Natural killer cell (primary cell): Measurements from ENCODE around the gene GPM6B. TPM values are rescaled to one million over a fixed set of nuclear protein-coding genes. Genes with fewer than 3 reads are reported as not detected.

Experiments
- ATAC-seq, 3 donors: fragments of 150-1000 bp in 2 of 3; fragments of 200-7000 bp in 1 of 3; cut with Tn5 transposase; 1 replicate in 1 of 3; 2 replicates in 2 of 3; pipeline ENCODE4 v1.10.0; 2021; ENCODE audit warnings: mild to moderate bottlenecking in 2 of 3, moderate library complexity in 2 of 3
- DNase-seq, 2 donors: peaks; one replicate each; pipeline versions ENCODE4 v3.0.0 to v3.0.0-alpha.2; 2013 to 2021; ENCODE audit warnings: mixed read lengths in 1 of 2
- H3K27ac ChIP-seq: one replicate; pipeline ENCODE4 v1.5.1; 2013; ENCODE audit warnings: mild to moderate bottlenecking, low read length
- H3K27me3 ChIP-seq: one replicate; pipeline ENCODE4 v1.6.1; 2013; ENCODE audit warnings: low read length; ENCODE audit not compliant: control insufficient read depth, insufficient read depth
- H3K36me3 ChIP-seq: one replicate; pipeline ENCODE4 v1.6.1; 2013; ENCODE audit warnings: low read length; ENCODE audit not compliant: control insufficient read depth, insufficient read depth
- H3K4me1 ChIP-seq: one replicate; pipeline ENCODE4 v1.6.1; 2013; ENCODE audit warnings: low read length; ENCODE audit not compliant: control insufficient read depth, insufficient read depth
- H3K4me3 ChIP-seq: one replicate; pipeline ENCODE4 v1.5.1; 2013; ENCODE audit warnings: low read length
- H3K9me3 ChIP-seq: one replicate; pipeline ENCODE4 v1.6.1; 2013; ENCODE audit warnings: low read length; ENCODE audit not compliant: control insufficient read depth, insufficient read depth
- H3K27ac Mint-ChIP-seq, 2 donors: one replicate each; pipeline ENCODE4 v1.8.0; 2022; ENCODE audit warnings: mild to moderate bottlenecking in 2 of 2, mixed read lengths in 2 of 2, moderate library complexity in 1 of 2
- H3K27me3 Mint-ChIP-seq, 2 donors: one replicate each; pipeline ENCODE4 v1.8.0; 2022; ENCODE audit warnings: low read depth in 2 of 2, mixed read lengths in 2 of 2
- H3K36me3 Mint-ChIP-seq: one replicate; pipeline ENCODE4 v1.8.0; 2022; ENCODE audit warnings: mixed read lengths
- H3K4me1 Mint-ChIP-seq, 2 donors: one replicate each; pipeline ENCODE4 v1.8.0; 2022; ENCODE audit warnings: mixed read lengths in 2 of 2
- H3K4me3 Mint-ChIP-seq: one replicate; pipeline ENCODE4 v1.8.0; 2022; ENCODE audit warnings: mild to moderate bottlenecking, moderate library complexity, mixed read lengths
- H3K9me3 Mint-ChIP-seq, 2 donors: one replicate each; pipeline ENCODE4 v1.8.0; 2022; ENCODE audit warnings: mixed read lengths in 2 of 2
- CTCF ChIP-seq: fragments of 200-600 bp; IDR thresholded peaks from one replicate; pipeline ENCODE4 v1.8.0; 2022; ENCODE audit warnings: antibody characterized with exemption
- WGBS: methylation state at CpG from one replicate; pipeline ENCODE4 v1.1.7; 2013; ENCODE audit warnings: missing lambda C conversion rate; ENCODE audit not compliant: insufficient coverage; 5-methylcytosine and 5-hydroxymethylcytosine counted together
- intact Hi-C: fragments of 100-400 bp; cut with micrococcal nuclease; formaldehyde crosslinking; loops from one replicate; pipeline ENCODE4 v1.14.2; 2022
- total RNA-seq, 4 donors: library from RNA; stranded (reverse); fragments of 120-200 nt in 1 of 4; gene quantifications; one replicate each; pipeline versions ENCODE4 v1.2.3 to v1.2.4, GENCODE V29; 2013 to 2022

GPM6B gene
- total RNA-seq, 3 donors from 2014 or later (not counting 1 experiment from before 2014, with no cell fraction given) = not detected

GRCh38 chrX:13840121-13840520 lies 23.2 kb upstream of the GPM6B start:
- WGBS = 60% methylated on average over 1 of the region's 7 CpGs
- H3K4me1 Mint-ChIP-seq = no peaks in the 10 kb centered on the region

GRCh38 chrX:13837290-13837745 lies 20.4 kb upstream of the GPM6B start:
- H3K4me3 Mint-ChIP-seq = no peak overlapping the region
- Histone ChIP-seq H3K9me3 (no peaks in the 10 kb centered on the region), H3K4me3 (no peak overlapping the region), H3K36me3 (no peaks in the 10 kb centered on the region), H3K27ac (no peak overlapping the region), H3K4me1 (no peaks in the 10 kb centered on the region), H3K27me3 (no peaks in the 10 kb centered on the region)
- no peaks in the 10 kb centered on the region for H3K4me1 Mint-ChIP-seq
- peaks cover 0 to 34% of the 10 kb centered on the region in 2 donors for H3K27me3 Mint-ChIP-seq
- H3K9me3 Mint-ChIP-seq = no peaks in the 10 kb centered on the region
- WGBS = 40% methylated on average over 3 of the region's 7 CpGs
- intact Hi-C loops = no loop called here
- no peak for TF ChIP-seq CTCF
- no peaks in the 10 kb centered on the region for H3K36me3 Mint-ChIP-seq
- ATAC-seq = no peak
- DNase-seq = no peak
- H3K27ac Mint-ChIP-seq = no peak overlapping the region

More at GRCh38 chrX:13840121-13840520, 23.2 kb upstream of the GPM6B start:
- TF ChIP-seq CTCF = no peak
- no peaks in the 10 kb centered on the region for H3K36me3 ChIP-seq
- no peaks in the 10 kb centered on the region for H3K9me3 Mint-ChIP-seq
- no peak overlapping the region for H3K4me3 ChIP-seq
- H3K9me3 ChIP-seq = no peaks in the 10 kb centered on the region
- no peak overlapping the region for H3K4me3 Mint-ChIP-seq
- no peak overlapping the region for H3K27ac Mint-ChIP-seq
- H3K36me3 Mint-ChIP-seq = no peaks in the 10 kb centered on the region
- DNase-seq = no peak
- no peaks in the 10 kb centered on the region for H3K4me1 ChIP-seq
- ATAC-seq = no peak
- intact Hi-C loops = no loop called here
- peaks cover 0 to 40% of the 10 kb centered on the region in 2 donors for H3K27me3 Mint-ChIP-seq
- H3K27me3 ChIP-seq = no peaks in the 10 kb centered on the region
- H3K27ac ChIP-seq = no peak overlapping the region

GRCh38 chrX:13836575-13836974 lies 19.7 kb upstream of the GPM6B start:
- no peaks in the 10 kb centered on the region for H3K4me1 Mint-ChIP-seq
- no peaks in the 10 kb centered on the region for H3K36me3 Mint-ChIP-seq
- DNase-seq (no peak), ATAC-seq (no peak)
- no peak overlapping the region for H3K4me3 Mint-ChIP-seq
- Histone ChIP-seq H3K27me3 (no peaks in the 10 kb centered on the region), H3K9me3 (no peaks in the 10 kb centered on the region), H3K4me3 (no peak overlapping the region), H3K36me3 (no peaks in the 10 kb centered on the region), H3K27ac (no peak overlapping the region), H3K4me1 (no peaks in the 10 kb centered on the region)
- H3K27ac Mint-ChIP-seq = no peak overlapping the region
- H3K27me3 Mint-ChIP-seq = peaks cover 0 to 34% of the 10 kb centered on the region in 2 donors
- H3K9me3 Mint-ChIP-seq = no peaks in the 10 kb centered on the region
- no peak for TF ChIP-seq CTCF
- WGBS = 93% methylated on average over 6 of the region's 6 CpGs
- intact Hi-C loops = no loop called here

DNA sequence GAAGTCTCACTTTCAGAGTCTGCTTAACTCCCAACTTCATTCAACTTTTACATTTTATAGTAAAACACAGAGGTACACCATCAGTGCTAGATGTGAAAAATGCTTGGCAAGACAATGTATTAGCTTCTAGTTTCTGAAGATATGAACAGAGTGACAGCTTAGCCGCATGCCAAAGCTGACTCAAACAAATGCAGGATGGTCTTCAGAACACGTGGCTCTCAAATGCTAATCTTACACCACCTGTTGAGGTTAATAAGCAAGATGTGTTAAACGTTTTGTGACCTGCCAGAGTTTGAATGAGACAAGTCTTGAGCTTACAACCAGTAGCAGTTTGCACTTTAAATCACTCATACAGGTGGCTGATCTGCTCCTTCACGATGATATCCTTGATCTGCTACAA lies 18.9 kb upstream of the GPM6B start:
- 93% methylated on average over 2 of the region's 4 CpGs for WGBS

More for the DNA sequence above, 18.9 kb upstream of the GPM6B start:
- no peak overlapping the region for H3K4me3 Mint-ChIP-seq
- DNase-seq = no peak
- no peaks in the 10 kb centered on the region for H3K9me3 Mint-ChIP-seq
- H3K4me1 Mint-ChIP-seq = no peaks in the 10 kb centered on the region
- intact Hi-C loops = no loop called here
- Histone ChIP-seq H3K27me3 (no peaks in the 10 kb centered on the region), H3K9me3 (no peaks in the 10 kb centered on the region), H3K4me3 (no peak overlapping the region), H3K36me3 (no peaks in the 10 kb centered on the region), H3K4me1 (no peaks in the 10 kb centered on the region), H3K27ac (no peak overlapping the region)
- TF ChIP-seq CTCF = no peak
- no peak for ATAC-seq
- no peaks in the 10 kb centered on the region for H3K36me3 Mint-ChIP-seq
- no peak overlapping the region for H3K27ac Mint-ChIP-seq
- peaks cover 0 to 33% of the 10 kb centered on the region in 2 donors for H3K27me3 Mint-ChIP-seq
